NCI-H2227 (cell line): Measurements from ENCODE around the gene DDX31.
A peak's percentile ranks its signal among the peaks of the same experiment; 100 is the strongest.

Experiments
- DNase-seq: peaks from one replicate; lab custom pipeline; 2025; ENCODE audit not compliant: unreplicated experiment; lab: John Stamatoyannopoulos, UW

The DDX31 gene

GRCh38 chr9:132674485-132674884 lies 4.7 kb upstream of the DDX31 start:
- DNase-seq = no peak

- DNase-seq = peak; percentile 64
These were observed 3.6 kb upstream of the DDX31 start for GRCh38 chr9:132673355-132673754.

- no peak for DNase-seq
These were observed 2.6 kb upstream of the DDX31 start for GRCh38 chr9:132672413-132672690.

- DNase-seq = no peak
These were observed 2.0 kb upstream of the DDX31 start for GRCh38 chr9:132671620-132672412.

- peak; percentile 43 for DNase-seq
These were observed 941 bp upstream of the DDX31 start, which contains the start of gene GTF3C4 for GRCh38 chr9:132670457-132671391. TSS of gene GTF3C4 (plus strand) at chr9:132670464. CDS start at chr9:132670599, 135 bp downstream.

GRCh38 chr9:132669319-132669697 lies 475 bp downstream of the DDX31 start:
- DNase-seq = peak; percentile 72

- no peak for DNase-seq
These were observed 5.9 kb downstream of the DDX31 start for GRCh38 chr9:132663851-132664250.

GRCh38 chr9:132663117-132663516 lies 6.7 kb downstream of the DDX31 start:
- no peak for DNase-seq

- DNase-seq = no peak
These were observed 7.4 kb downstream of the DDX31 start for GRCh38 chr9:132662152-132662945.

GRCh38 chr9:132656299-132656698 lies 13.5 kb downstream of the DDX31 start:
- DNase-seq = no peak

GRCh38 chr9:132651259-132651658 lies 18.5 kb downstream of the DDX31 start:
- DNase-seq = peak; percentile 11

- DNase-seq = no peak
These were observed 21.1 kb downstream of the DDX31 start for GRCh38 chr9:132648685-132649084.

GRCh38 chr9:132648283-132648682 lies 21.5 kb downstream of the DDX31 start:
- no peak for DNase-seq

- no peak for DNase-seq
These were observed 22.0 kb downstream of the DDX31 start for GRCh38 chr9:132647806-132648205.

- DNase-seq = no peak
These were observed 22.4 kb downstream of the DDX31 start for GRCh38 chr9:132647355-132647754.

- no peak for DNase-seq
These were observed 23.1 kb downstream of the DDX31 start for GRCh38 chr9:132646726-132647125.

- no peak for DNase-seq
These were observed 24.1 kb downstream of the DDX31 start for GRCh38 chr9:132645711-132646110.

GRCh38 chr9:132645306-132645705 lies 24.5 kb downstream of the DDX31 start:
- DNase-seq = no peak

- no peak for DNase-seq
These were observed 25.5 kb downstream of the DDX31 start for GRCh38 chr9:132644251-132644650.

GRCh38 chr9:132641216-132641615 lies 28.6 kb downstream of the DDX31 start:
- DNase-seq = no peak

GRCh38 chr9:132639322-132639721 lies 30.5 kb downstream of the DDX31 start:
- DNase-seq = no peak
